HL-60 (cell line): ENCODE data around the gene IFITM5.

Experiments used
- DNase-seq, 2 experiments: peaks; one replicate each; pipeline ENCODE4 v3.0.0-alpha.2; 2010 to 2020; ENCODE audit warnings: low read depth in 1 of 2, low spot score in 1 of 2
- H3K27ac ChIP-seq: fragments of 250-450 bp; sonication (Bioruptor Pico); replicated peaks from 2 replicates; pipeline ENCODE4 v1.5.1; 2020; ENCODE audit warnings: mild to moderate bottlenecking, moderate library complexity
- H3K27me3 ChIP-seq: fragments of 250-450 bp; sonication (Bioruptor Pico); 2 replicates; pipeline ENCODE4 v1.5.1; 2021; ENCODE audit warnings: mild to moderate bottlenecking, moderate library complexity; ENCODE audit not compliant: insufficient read depth, poor library complexity, severe bottlenecking
- H3K4me3 ChIP-seq: replicated peaks from 2 replicates; pipeline ENCODE4 v1.5.1; 2011; ENCODE audit warnings: mild to moderate bottlenecking, control low read depth, low read length; ENCODE audit not compliant: insufficient read depth
- CTCF ChIP-seq: IDR thresholded peaks from one replicate; pipeline ENCODE4 v1.5.1; 2011; ENCODE audit warnings: low read length, control low read depth, inconsistent platforms; ENCODE audit not compliant: insufficient read depth
- GABPA ChIP-seq: IDR thresholded peaks from 2 replicates; pipeline ENCODE4 v1.6.1; 2012; ENCODE audit warnings: low read depth
- POLR2AphosphoS5 ChIP-seq: IDR thresholded peaks from 2 replicates; pipeline ENCODE4 v1.6.1; 2012; ENCODE audit warnings: low read depth
- SPI1 ChIP-seq: IDR thresholded peaks from 2 replicates; pipeline ENCODE4 v1.6.1; 2012; ENCODE audit warnings: low read depth, mild to moderate bottlenecking, borderline replicate concordance
- TF ChIP-seq, protein P1 (sequence below): IDR thresholded peaks from 2 replicates; pipeline ENCODE4 v1.6.1; 2012; ENCODE audit warnings: low read depth; ENCODE audit not compliant: insufficient replicate concordance

The IFITM5 gene

GRCh38 chr11:271319-271715, 28.0 kb downstream of the IFITM5 start:
- H3K27ac ChIP-seq, result no peak overlapping the region
- no peak overlapping the region for H3K4me3 ChIP-seq
- H3K27me3 ChIP-seq, result no peaks in the 10 kb centered on the region
- TF ChIP-seq SPI1 (no peak), POLR2AphosphoS5 (no peak), GABPA (no peak), CTCF (no peak)
- DNase-seq, result no peak

DNA sequence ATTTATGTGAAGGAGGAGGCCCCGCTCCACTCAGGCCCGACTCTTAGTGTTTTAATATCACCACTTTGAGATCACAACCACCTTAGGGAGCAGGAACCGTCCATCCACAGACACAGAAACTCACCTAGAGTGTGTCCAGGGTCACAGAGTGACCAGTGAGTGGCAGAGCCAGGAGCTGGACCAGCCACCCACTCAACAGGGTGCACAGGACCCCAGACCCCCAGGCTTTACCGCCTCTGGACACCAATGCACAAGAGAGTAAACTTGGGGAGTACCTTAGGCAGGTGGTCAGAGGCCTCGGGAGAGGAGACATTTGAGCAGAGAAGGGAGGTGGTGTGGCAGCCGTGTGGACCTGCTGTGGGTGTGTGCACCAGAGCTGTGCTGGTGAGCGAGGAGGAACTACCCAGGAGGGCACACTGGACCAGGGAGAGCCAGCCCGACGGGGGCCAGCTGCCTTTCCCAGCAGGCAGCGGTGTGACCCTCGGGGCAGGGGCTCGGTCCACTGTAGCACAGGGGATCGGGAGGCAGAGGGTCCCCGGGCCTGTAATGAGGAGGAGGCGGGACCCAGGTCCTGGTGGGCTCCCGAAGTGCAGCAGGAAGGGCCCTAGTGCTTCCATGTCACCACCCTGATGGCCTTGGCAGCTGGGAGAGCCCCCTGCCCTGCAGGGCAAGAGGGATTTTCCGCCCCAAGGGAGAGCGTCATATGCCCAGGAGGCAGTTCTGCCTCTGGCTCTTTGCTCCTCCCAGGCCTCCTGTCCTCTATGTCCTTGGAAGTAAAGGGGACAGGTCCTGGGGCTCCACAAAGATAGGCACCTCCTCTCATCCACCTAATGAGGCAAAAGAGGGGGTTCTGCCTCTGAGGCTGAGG, 28.6 kb downstream of the IFITM5 start:
- TF ChIP-seq SPI1, result no peak
- TF ChIP-seq, protein P1, sequence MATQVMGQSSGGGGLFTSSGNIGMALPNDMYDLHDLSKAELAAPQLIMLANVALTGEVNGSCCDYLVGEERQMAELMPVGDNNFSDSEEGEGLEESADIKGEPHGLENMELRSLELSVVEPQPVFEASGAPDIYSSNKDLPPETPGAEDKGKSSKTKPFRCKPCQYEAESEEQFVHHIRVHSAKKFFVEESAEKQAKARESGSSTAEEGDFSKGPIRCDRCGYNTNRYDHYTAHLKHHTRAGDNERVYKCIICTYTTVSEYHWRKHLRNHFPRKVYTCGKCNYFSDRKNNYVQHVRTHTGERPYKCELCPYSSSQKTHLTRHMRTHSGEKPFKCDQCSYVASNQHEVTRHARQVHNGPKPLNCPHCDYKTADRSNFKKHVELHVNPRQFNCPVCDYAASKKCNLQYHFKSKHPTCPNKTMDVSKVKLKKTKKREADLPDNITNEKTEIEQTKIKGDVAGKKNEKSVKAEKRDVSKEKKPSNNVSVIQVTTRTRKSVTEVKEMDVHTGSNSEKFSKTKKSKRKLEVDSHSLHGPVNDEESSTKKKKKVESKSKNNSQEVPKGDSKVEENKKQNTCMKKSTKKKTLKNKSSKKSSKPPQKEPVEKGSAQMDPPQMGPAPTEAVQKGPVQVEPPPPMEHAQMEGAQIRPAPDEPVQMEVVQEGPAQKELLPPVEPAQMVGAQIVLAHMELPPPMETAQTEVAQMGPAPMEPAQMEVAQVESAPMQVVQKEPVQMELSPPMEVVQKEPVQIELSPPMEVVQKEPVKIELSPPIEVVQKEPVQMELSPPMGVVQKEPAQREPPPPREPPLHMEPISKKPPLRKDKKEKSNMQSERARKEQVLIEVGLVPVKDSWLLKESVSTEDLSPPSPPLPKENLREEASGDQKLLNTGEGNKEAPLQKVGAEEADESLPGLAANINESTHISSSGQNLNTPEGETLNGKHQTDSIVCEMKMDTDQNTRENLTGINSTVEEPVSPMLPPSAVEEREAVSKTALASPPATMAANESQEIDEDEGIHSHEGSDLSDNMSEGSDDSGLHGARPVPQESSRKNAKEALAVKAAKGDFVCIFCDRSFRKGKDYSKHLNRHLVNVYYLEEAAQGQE, result no peak
- TF ChIP-seq CTCF, result no peak
- no peak for TF ChIP-seq POLR2AphosphoS5
- TF ChIP-seq GABPA, result no peak
- H3K27ac ChIP-seq, result peak overlapping the region; percentile 99
- no peaks in the 10 kb centered on the region for H3K27me3 ChIP-seq
- no peak overlapping the region for H3K4me3 ChIP-seq
- DNase-seq, result no peak

- peak overlapping the region; percentile 23 for H3K4me3 ChIP-seq
- H3K27ac ChIP-seq, result peak overlapping the region; percentile 99
- DNase-seq, result peak; percentile 82 to 96
- H3K27me3 ChIP-seq, result no peaks in the 10 kb centered on the region
- peak; percentile 67; the same call in 1 of the 2 replicates for TF ChIP-seq POLR2AphosphoS5
- no peak for TF ChIP-seq GABPA
- TF ChIP-seq, protein P1, result peak; percentile 65
- peak; percentile 98 for TF ChIP-seq SPI1
- no peak for TF ChIP-seq CTCF
These were observed 30.0 kb downstream of the IFITM5 start for GRCh38 chr11:269146-269890.
